SW480 (cell line): Measurements from ENCODE around the gene ACOT12.
"Not testable (repeated sequence)": the region's sequence is repeated elsewhere in the genome, so short reads cannot be mapped to it uniquely, and the experiment has no call there.

Experiments used
- DNase-seq: peaks from one replicate; pipeline ENCODE4 v3.0.0-alpha.2; 2016; ENCODE audit warnings: low spot score

Gene ACOT12

DNA sequence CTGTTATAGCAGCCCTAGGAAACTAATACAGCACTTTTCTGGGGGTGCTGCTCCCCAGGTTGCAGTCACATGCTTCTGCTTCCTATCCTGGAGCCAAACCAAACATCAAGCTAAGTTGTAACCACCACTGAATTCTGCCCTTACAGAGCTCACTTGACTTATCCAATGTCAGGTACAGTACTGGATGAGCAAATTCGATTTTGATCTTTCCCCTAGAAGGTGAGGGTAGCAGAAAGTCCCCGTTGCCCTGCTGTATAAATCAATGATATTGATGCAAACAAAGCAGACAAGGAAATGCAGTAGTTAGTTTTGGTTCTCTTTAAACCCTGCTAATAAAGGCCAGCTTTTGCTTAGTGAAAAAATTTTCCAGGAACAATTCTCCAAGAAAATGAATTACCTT, 56.1 kb downstream of the ACOT12 start:
- DNase-seq, result no peak

DNA sequence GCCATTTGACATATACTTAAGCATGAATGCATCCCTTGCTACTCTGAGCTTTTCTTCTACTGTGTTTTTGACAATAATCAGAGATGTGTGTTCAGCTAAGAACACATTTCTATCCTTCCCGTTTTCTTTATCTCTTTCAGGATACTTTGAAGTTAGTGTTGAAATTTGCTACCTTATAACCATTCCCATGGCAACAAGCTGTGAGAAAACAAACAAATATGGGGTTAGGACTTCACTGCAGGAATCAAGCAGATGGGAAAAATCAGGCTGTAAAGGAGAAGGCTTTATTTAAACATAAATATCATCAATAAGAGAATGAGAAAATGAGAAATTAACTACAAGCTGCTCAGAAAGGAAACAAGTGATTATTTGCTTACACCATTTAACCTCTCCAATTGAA, 57.4 kb downstream of the ACOT12 start:
- no peak for DNase-seq

DNA sequence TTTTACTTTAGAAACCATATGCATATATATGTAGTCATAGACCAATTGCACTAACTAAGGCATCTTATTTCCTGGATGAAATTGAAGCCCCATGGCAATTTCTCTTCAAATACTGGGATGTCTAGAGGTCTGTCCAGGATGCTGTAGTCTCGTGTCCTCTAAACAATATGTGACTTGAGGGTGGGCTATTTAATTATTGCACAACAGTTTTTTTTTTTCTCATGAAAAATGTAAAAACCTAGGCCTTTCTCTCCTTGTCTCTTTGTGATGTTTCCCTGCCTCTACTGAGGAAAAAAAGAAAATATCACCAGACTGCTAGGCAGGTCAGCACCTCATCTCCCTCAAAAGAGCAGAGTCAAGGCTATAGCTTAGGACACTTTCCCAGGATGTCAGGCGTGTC, 58.0 kb downstream of the ACOT12 start:
- no peak for DNase-seq

DNA sequence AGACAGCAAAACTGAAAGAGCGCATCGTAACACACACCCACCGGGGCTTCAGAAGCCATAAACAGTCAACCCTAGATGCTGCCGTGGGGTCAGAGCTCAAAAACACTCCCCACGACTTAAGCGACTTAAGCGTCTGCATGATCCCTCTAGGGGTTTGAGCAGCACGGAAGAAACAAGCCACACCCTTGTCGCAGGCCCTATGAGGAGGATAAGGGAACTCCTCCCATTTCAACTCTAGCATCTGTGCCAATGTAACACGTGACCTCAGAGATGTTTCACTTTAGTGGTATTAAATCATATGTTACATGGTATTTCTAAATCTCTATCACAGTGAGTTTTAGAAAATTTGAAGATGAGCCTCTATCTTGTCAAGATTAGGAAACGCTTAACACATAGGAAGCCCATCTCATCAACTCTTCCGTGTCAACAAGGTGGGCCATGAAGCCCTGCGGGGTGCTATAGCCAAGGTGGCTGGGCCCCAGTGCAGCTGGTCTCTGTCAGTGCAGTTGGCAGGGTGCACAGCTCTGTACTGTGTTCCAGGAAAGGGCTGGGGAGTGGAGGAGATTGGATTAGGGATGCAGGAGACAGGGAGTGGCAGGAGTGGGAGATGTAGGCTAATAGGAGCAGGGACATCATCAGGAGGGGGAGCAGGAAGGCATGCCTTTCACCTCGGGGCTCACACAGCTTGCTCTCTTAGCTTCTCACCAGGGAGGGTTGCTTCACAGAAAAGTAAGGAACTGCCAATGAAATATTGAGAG, 59.5 kb downstream of the ACOT12 start:
- no peak for DNase-seq

DNA sequence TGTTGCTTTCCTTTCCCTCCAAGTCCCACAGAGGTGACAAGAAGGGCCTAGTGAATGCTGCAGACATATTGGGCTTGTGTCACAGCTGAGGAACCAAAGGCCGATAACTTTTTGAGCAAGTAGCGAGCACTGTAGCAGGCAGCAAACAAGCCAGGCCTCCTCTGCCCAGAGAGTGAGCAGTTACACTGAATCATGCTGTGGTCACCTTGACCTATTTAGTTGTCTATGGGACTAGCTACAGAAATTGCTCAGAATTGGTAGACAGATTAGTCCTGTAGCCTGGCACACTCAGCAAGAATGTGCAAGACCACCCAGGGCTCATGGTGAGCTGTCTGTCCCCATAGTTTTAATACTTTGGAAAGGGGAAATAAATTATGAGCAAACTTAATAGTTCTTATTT, 67.4 kb downstream of the ACOT12 start:
- DNase-seq, result no peak

DNA sequence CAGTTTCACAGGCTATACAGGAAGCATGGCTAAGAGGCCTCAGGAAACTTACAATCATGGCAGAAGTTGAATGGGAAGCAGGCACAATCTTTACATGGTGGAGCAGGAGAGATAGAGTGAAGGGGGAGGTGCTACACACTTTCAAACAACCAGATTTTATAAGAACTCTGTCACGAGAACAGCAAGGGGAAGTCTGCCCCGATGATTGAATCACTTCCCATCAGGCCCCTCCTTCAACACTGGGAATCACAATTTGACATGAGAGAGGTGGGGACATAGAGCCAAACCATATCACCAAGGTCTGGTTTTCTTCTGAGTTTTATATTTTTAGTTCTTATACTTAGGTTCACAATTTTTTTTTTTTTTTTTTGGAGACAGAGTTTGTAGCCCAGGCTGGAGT, 76.4 kb downstream of the ACOT12 start:
- no peak for DNase-seq

DNA sequence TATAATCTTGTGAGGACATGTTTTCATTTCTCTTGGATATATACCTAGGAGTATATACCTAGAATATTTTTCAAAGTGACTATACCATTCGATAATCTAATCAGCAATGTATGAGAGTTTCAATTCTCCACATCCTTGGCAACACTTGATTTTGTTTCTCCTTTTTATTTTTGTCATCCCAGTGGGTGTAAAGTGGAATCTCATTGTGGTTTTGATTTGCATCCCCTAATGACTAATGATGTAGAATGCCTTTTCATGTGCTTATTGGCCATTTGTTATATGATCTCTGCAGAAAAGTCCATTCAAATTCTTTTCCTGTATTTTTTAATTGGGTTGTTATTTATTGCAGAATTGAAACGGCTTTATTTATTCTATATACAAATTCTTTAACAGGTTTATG, 77.4 kb downstream of the ACOT12 start:
- no peak for DNase-seq

DNA sequence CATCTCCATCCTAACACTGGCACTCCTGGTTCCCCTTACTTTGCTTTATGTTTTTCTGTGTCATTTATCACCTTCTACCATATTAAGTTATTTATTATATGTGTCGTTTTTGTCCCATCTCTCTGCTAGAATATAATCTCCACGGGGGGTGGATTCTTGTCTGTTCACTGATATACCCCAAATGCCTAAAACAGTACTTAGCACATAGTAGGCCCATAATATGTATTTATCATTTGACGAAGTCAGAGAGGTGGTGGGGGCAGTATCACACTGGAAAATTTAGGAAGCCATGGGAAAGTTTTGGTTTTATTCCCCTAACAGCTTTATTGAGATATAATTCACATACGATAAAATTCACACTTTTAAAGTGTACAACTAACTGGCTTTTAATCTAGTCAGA, 78.1 kb downstream of the ACOT12 start:
- no peak for DNase-seq

DNA sequence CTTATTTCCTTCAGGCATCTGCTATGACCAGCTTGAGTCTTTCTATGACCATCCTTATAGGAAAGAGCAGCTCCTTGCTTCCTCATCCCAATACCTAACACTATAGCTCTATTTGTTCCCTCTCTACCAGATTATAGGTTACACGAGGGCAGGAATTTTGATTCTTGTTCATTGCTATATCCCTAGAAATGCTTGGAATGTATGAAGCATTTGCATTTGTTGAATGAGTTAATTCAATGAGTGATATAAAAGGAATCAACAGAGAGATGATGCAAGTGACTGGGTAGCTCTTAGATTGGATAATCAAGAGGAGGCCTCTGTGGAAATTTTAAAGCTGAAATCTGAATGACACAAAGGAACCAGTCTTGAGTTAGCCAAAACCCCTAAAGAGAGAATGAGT, 78.6 kb downstream of the ACOT12 start:
- DNase-seq, result no peak

DNA sequence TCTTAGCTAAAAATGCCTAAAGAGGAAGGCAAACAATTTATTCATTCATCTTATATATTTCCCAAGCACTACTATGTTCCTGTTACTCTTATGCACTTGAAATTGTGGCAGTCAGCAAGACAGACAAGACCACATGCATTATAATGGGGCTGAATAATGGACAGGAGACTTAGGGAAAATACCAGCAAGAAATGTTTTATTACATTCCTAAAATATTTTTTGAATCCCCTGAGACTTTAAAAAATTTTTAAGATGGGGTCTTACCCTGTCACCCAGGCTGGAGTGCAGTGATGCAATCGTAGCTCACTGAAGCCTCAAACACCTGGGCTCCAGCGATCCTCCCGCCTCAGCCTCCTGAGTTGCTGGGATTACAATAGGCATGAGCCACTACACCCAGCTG, 79.4 kb downstream of the ACOT12 start:
- no peak for DNase-seq

DNA sequence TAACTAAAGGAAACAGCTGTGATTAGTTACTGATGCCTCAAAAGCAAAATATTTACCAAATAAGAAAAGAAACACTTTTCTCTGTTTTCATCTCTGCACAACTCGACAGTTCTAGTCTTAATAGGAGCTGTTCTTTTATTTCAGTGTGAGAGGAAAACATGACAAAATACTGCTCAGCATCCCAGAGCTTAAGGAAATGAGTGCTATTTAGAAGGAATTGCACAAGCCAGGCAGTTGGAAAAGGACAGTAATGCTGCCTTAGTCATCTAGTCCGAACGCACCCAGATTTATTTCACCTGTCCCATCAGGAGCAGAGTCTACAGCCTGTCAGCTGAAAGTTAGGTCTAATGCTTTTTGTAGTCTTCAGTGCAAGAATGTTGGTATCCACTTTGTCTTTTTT, 80.2 kb downstream of the ACOT12 start:
- DNase-seq, result no peak

DNA sequence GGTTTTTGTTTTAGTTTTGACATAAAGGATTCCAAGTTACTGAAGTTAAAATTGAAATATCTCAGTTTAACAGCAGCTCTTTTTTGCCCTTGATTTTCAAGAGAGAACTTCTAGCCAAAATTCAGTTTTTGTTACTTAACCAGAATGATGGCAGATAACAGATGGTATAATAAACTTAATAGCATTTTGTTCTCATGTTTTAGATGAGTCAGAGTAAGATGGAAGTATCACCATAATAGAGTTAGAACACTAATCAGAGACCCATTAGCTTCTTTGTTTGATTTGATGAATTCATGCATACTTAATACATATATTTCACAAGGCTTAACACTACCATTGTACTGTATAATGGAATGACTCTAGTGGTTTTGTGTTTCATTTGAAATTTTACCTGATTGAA, 80.7 kb downstream of the ACOT12 start:
- DNase-seq, result no peak

DNA sequence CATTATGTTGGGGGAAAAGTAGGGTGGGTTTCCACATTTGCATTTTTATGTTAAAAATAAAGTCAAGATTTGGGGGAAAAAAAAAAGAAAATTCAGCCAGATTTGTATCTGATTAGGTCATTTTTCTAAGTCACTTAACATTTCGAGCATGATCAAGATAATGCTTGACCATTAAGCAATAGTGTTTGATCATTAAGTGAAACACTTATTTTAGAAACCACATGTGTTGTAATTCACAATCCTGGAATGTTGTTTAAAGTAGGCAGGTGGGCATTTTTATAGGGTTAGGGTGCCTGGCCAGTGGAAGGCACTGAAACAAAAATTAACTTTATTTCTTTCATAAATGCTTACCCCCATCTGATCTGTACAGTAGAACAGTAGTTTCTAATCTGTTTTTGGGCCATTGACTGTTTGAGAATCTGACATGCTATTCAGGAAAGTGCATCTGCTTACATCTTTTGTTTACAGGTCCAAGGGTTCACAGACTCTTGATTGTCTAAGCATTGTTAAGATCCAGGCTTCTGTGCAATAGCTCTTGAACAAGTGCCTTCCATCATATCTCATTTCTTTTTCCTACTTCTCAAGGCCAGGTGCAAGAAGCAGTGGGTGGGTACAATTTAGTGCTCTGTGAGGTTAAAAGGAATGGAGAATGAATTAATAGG, 83.4 kb downstream of the ACOT12 start:
- no peak for DNase-seq

DNA sequence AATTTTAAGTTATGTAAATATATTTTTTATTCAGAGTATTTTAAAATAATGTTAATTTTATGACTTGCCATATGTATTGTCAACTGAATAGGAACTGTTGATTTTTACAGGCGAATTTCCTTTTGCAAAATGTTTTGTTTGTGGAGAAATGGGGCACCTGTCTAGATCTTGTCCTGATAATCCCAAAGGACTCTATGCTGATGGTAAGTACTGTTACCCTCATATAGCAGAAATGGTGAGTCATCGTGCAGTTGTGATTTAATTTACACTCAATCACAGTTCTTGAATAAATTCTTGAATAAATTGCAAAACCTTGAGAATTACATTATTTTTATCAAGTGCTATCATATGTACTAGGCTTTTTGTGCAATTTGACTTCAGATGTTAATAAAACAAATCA, 85.1 kb downstream of the ACOT12 start:
- no peak for DNase-seq

DNA sequence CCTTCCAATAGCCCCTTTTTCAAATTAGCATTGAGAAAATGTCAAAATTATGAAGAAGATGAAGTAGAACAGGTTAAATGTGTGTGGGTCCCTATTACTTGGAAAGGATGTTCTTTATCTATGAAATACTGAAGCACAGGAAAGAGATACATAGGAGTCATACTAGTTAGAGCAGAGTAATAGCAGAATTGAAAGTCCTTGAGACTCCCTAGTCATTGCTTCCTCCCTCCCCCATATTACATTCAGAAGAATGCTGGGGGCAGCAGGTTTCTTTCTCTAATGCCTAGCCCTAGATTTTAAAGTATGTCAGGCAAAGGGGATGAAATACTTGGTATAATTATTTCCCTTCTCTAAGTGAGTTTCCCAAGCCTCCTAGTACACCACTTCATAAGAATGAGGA, 88.1 kb downstream of the ACOT12 start:
- no peak for DNase-seq

DNA sequence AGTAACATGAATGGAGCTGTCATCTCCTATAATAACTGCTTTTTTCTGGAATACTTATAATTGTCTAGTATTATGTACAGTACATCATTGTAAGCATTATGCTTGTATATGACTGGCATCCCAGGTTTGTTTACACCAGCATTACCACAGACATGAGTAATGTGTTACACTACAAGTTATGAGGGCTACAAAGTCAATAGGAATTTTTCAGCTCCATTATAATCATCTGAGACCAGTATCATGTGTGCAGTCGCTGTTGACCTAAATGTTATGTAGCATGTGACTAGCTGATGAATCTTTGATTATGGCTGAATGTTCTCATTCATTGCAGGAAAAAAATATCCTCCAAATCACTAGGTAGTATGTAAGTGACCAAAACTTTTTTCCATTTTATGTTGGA, 90.4 kb downstream of the ACOT12 start:
- peak; percentile 46 for DNase-seq

DNA sequence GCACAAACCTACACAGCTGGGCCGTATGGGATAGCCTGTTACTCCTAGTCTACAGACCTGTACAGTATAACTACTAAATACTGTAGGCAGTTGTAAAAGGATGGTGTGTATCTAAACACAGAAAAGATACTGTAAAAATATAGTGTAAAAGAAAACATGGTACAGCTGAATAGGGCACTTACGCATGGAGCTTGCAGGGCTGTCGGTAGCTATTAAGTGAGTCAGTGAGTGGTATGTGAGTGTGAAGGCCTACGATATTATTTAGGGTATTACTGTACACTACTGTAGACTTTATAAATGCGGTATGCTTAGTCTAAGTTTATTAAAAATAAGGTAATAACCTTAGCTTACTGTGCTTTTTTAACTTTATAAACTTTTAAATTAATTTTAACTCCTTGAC, 91.3 kb downstream of the ACOT12 start:
- no peak for DNase-seq

DNA sequence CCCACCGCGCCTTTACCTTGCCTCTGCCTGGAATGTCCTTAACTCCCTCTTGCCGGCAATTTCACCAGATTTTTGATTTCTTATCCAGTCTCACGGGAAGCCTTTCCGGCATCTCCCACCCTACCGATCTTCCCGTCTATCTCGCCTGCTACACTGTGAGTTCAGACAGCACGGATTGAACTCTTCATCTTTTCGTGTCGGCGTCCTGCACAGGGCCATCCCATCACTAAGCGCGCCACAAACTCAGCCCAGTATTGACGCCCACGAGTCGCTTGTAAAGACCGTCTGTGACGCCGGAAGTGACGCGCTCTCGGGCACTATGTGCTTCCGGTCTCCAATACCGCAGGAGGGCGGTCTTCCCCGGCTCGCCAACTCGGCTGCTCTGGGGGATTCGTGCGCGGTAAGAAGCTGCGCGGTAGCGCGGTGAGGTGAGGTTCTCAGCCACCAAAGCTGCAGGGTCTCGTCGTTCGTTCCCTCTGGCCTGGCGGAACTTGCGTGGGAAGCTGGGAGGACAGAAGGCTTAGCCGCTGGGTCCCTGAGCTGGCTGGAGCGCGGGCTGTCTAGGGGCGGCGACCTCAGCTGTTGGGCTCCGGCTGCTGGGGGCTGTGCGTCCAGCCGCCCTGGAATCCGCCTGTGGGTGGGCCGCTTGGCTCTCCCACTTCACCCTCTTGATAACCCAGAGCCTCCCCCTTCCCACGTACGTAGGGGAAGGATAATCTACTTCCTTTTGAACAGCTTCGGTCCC, 92.5 kb downstream of the ACOT12 start, which contains the start of gene ZCCHC9:
ZCCHC9 (plus strand) TSS at position 317 of the 745 bp plus-strand sequence. CDS start 3,171 bp downstream, outside the sequence.
- peak; percentile 91 for DNase-seq

DNA sequence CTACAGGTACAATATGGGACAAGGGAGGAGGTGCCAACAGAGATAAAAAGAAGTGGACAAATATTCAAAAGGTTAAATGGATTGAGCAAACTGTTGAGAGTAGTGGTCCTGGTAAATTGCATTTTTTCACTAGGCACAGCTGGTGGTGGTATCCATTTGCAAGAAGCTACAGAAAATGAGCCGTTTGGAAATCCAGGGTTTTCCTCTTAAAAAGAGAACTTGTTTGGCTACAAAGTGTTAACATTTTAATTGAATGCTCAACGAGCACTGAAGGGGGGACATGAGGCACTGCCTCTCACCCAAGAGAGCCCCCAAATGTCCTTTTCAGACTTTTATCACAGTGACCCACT, 93.0 kb downstream of the ACOT12 start:
- DNase-seq, result peak; percentile 1

DNA sequence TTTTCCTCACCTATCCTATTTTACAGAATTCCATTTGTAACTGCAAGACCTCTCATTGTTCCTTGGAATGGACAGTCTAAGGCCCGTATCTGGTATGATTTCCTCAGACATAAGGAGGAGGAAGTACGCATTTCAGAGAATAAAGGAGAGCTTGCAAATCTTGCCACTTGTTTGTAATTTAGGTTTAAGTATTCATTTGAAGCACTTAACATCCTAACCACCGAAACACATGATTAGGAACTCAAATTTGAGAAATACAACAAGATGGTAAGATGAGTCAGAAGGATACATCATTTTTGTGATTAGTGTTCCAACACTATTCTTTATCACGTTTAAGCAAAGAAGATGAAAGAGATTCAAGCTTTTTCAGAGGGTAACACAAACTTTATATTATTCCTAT, 96.4 kb downstream of the ACOT12 start:
- no peak for DNase-seq

DNA sequence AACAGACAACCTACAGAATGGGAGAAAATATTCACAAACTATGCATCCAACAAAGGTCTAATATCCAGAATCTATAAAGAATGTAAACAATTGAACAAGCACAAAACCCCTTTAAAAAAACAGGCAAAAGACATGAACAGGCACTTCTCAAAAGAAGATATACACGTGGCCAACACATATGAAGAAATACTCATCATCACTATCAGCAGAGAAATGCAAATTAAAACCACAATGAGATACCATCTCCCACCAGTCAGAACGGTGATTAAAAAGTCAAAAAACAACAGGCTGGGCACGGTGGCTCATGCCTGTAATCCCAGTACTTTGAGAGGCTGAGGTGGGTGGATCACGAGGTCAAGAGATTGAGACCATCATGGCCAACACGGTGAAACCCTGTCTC, 99.9 kb downstream of the ACOT12 start:
- DNase-seq, result not testable (repeated sequence)

DNA sequence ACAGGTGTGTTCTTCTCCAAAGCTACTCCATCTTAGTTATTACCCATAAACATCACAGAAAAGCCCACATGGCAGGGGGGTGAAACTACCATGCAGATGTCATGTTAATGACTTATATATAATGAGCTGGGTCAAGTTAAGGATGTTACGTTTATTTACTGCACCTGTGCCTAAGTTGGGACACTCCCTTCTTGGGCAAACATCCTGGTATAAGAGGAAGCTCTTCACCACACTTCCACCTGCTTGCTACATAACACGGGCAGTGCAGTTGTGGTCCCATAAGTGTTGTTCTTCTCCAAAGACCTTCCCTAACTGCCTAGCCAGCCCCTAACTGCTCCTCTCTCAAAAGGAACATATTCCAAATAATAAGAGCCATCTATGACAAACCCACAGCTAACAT, 101.8 kb downstream of the ACOT12 start:
- DNase-seq, result no peak

DNA sequence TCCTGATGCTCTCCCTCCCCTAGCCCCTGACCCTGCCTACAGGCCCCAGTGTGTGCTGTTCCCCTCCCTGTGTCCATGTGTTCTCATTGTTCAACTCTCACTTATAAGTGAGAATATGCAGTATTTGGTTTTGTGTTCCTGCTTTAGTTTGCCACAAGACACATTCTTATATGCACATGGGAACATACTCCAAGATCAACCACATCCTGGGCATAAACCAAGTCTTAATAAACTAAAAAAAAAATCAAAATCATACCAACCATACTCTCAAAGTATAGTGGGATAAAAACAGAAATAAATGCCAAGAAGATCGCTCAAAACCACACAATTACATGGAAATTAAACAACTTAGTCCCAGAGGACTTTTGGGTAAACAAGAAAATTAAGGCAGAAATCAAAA, 103.8 kb downstream of the ACOT12 start:
- no peak for DNase-seq
